HG02642 (cell line): ENCODE measurements around the gene EXOC6B.
"Not testable (repeated sequence)": the region's sequence is repeated elsewhere in the genome, so short reads cannot be mapped to it uniquely, and the experiment has no call there.

Experiments
- ATAC-seq: cut with Tn5 transposase; IDR thresholded peaks from one replicate; pipeline ENCODE4 v1.9.1; 2021; ENCODE audit warnings: mild to moderate bottlenecking; ENCODE audit not compliant: unreplicated experiment, poor library complexity

Gene EXOC6B

GRCh38 chr2:72570413-72570812, 255.4 kb downstream of the EXOC6B start:
- ATAC-seq: no peak

GRCh38 chr2:72562451-72563153, 263.2 kb downstream of the EXOC6B start:
- no peak for ATAC-seq

- no peak for ATAC-seq
Observed at GRCh38 chr2:72561621-72562318, 264.1 kb downstream of the EXOC6B start.

- no peak for ATAC-seq
Observed at GRCh38 chr2:72555943-72556342, 269.9 kb downstream of the EXOC6B start.

- ATAC-seq: not testable (repeated sequence)
Observed at GRCh38 chr2:72555363-72555762, 270.5 kb downstream of the EXOC6B start.

GRCh38 chr2:72554910-72555309, 270.9 kb downstream of the EXOC6B start:
- ATAC-seq: not testable (repeated sequence)

GRCh38 chr2:72554381-72554780, 271.5 kb downstream of the EXOC6B start:
- no peak for ATAC-seq

GRCh38 chr2:72548081-72548764, 277.6 kb downstream of the EXOC6B start:
- no peak for ATAC-seq

- no peak for ATAC-seq
Observed at GRCh38 chr2:72545790-72546189, 280.0 kb downstream of the EXOC6B start.

- no peak for ATAC-seq
Observed at GRCh38 chr2:72544554-72544953, 281.3 kb downstream of the EXOC6B start.

GRCh38 chr2:72543497-72544216, 282.2 kb downstream of the EXOC6B start:
- no peak for ATAC-seq

- no peak for ATAC-seq
Observed at GRCh38 chr2:72539071-72539552, 286.7 kb downstream of the EXOC6B start.

- no peak for ATAC-seq
Observed at GRCh38 chr2:72538486-72538885, 287.3 kb downstream of the EXOC6B start.

- ATAC-seq: not testable (repeated sequence)
Observed at GRCh38 chr2:72535586-72535985, 290.2 kb downstream of the EXOC6B start.

GRCh38 chr2:72533765-72534164, 292.1 kb downstream of the EXOC6B start:
- no peak for ATAC-seq

GRCh38 chr2:72527424-72527823, 298.4 kb downstream of the EXOC6B start:
- ATAC-seq: no peak

GRCh38 chr2:72526623-72527022, 299.2 kb downstream of the EXOC6B start:
- ATAC-seq: no peak

GRCh38 chr2:72524071-72524470, 301.8 kb downstream of the EXOC6B start:
- ATAC-seq: no peak

GRCh38 chr2:72515696-72516095, 310.1 kb downstream of the EXOC6B start:
- ATAC-seq: no peak

- no peak for ATAC-seq
Observed at GRCh38 chr2:72513011-72513410, 312.8 kb downstream of the EXOC6B start.

GRCh38 chr2:72512376-72512775, 313.5 kb downstream of the EXOC6B start:
- ATAC-seq: no peak
